ENCODE results near the gene HOXA2.

DNA sequence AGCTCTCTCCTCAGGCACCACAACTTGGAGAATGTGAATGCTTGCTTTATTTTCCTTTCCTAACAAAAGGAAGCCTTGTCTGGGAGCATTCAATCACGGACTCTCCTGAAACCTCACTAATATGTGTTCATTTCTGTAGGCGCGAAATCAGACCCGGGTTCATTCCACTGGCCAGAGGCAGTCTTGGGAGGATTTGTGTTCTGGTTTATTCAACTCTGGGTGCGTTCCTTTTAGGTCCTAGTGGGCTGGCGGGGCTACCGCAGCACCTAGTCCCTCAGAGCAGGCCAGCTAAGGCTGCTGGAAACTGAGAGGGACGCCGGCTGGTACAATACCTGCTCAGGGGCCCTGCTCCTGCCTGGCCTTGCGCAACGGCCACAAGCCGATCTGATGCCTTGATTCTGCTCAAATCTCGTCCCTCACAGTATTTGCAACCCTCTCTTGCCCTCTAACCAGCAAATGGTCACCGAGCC is 20.6 kb upstream of the HOXA2 start:
- TF ChIP-seq POLR2AphosphoS5 (IDR thresholded peaks at IDR 0.05; ENCODE audit: low read depth, low read length) (no peak), POLR2A (IDR thresholded peaks at IDR 0.05; ENCODE audit: low read depth, low read length) (no peak), POU2F2 (IDR thresholded peaks at IDR 0.05; ENCODE audit: low read depth, low read length) (no peak), TAF1 (IDR thresholded peaks at IDR 0.05; ENCODE audit: low read depth, low read length) (no peak), SPI1 (IDR thresholded peaks at IDR 0.05; ENCODE audit: low read depth, low read length) (no peak), PAX5 (IDR thresholded peaks at IDR 0.05; ENCODE audit: insufficient read depth, low read length, severe bottlenecking) (no peak)
